Mesothelial cell of epicardium (in vitro differentiated cells): ENCODE measurements around the gene NEUROG1. TPM values are rescaled to one million over a fixed set of nuclear protein-coding genes. Genes with fewer than 3 reads are reported as not detected.
A peak's percentile ranks its signal among the peaks of the same experiment; 100 is the strongest.

Source experiments
- DNase-seq, 2 experiments: peaks; one replicate each; pipeline ENCODE4 v3.0.0; 2021; ENCODE audit warnings: low spot score in 2 of 2; ENCODE audit not compliant: unreplicated experiment in 2 of 2
- H3K27ac Mint-ChIP-seq: 2 replicates; pipeline ENCODE4 v1.8.0; 2021; ENCODE audit warnings: mixed read lengths
- H3K27me3 Mint-ChIP-seq: 2 replicates; pipeline ENCODE4 v1.8.0; 2021; ENCODE audit warnings: low read depth, mixed read lengths
- H3K36me3 Mint-ChIP-seq: 2 replicates; pipeline ENCODE4 v1.8.0; 2021; ENCODE audit warnings: mixed read lengths
- H3K4me1 Mint-ChIP-seq: 2 replicates; pipeline ENCODE4 v1.8.0; 2021; ENCODE audit warnings: mixed read lengths
- H3K4me3 Mint-ChIP-seq: 2 replicates; pipeline ENCODE4 v1.8.0; 2021; ENCODE audit warnings: mild to moderate bottlenecking, moderate library complexity, mixed read lengths
- H3K9me3 Mint-ChIP-seq: 2 replicates; pipeline ENCODE4 v1.8.0; 2021; ENCODE audit warnings: mixed read lengths
- CTCF ChIP-seq: fragments of 200-600 bp; sonication (generic); IDR thresholded peaks from one replicate; pipeline ENCODE4 v1.5.0; 2021; ENCODE audit warnings: antibody characterized with exemption; ENCODE audit not compliant: unreplicated experiment
- total RNA-seq: library from RNA; stranded (reverse); gene quantifications from 3 replicates; pipeline ENCODE4 v1.2.1, GENCODE V29; 2021

Gene NEUROG1
- total RNA-seq, 1 donor from 2014 or later, result not detected

GRCh38 chr5:135553688-135554462, 18.1 kb upstream of the NEUROG1 start:
- H3K9me3 Mint-ChIP-seq, result no peaks in the 10 kb centered on the region

GRCh38 chr5:135551593-135552447, 16.1 kb upstream of the NEUROG1 start:
- Mint-ChIP-seq H3K27me3 (peaks cover 66% of the 10 kb centered on the region), H3K4me1 (peaks cover 1% of the 10 kb centered on the region), H3K36me3 (no peaks in the 10 kb centered on the region), H3K27ac (no peak overlapping the region), H3K9me3 (no peaks in the 10 kb centered on the region), H3K4me3 (no peak overlapping the region)
- TF ChIP-seq CTCF, result peak; percentile 90
- DNase-seq, result peak; percentile 57 to 82

More at GRCh38 chr5:135553688-135554462, 18.1 kb upstream of the NEUROG1 start:
- Mint-ChIP-seq H3K4me3 (peak overlapping the region; percentile 24), H3K27me3 (peaks cover 50% of the 10 kb centered on the region), H3K4me1 (peaks cover 1% of the 10 kb centered on the region), H3K36me3 (no peaks in the 10 kb centered on the region), H3K27ac (no peak overlapping the region)
- DNase-seq, result no peak
- no peak for TF ChIP-seq CTCF

GRCh38 chr5:135549413-135549812, 13.6 kb upstream of the NEUROG1 start:
- Mint-ChIP-seq H3K9me3 (no peaks in the 10 kb centered on the region), H3K4me1 (peaks cover 9% of the 10 kb centered on the region), H3K27me3 (peaks cover 78% of the 10 kb centered on the region), H3K4me3 (no peak overlapping the region), H3K27ac (no peak overlapping the region), H3K36me3 (no peaks in the 10 kb centered on the region)
- DNase-seq, result no peak
- no peak for TF ChIP-seq CTCF

- Mint-ChIP-seq H3K9me3 (no peaks in the 10 kb centered on the region), H3K4me3 (no peak overlapping the region), H3K4me1 (peaks cover 18% of the 10 kb centered on the region), H3K27ac (no peak overlapping the region), H3K27me3 (peaks cover 89% of the 10 kb centered on the region), H3K36me3 (no peaks in the 10 kb centered on the region)
- TF ChIP-seq CTCF, result no peak
- no peak for DNase-seq
Observed at GRCh38 chr5:135547590-135548254, 12.0 kb upstream of the NEUROG1 start.

GRCh38 chr5:135546912-135547311, 11.1 kb upstream of the NEUROG1 start:
- H3K4me3 Mint-ChIP-seq, result no peak overlapping the region
- no peaks in the 10 kb centered on the region for H3K9me3 Mint-ChIP-seq
- H3K4me1 Mint-ChIP-seq, result peaks cover 18% of the 10 kb centered on the region
- H3K27ac Mint-ChIP-seq, result no peak overlapping the region
- H3K36me3 Mint-ChIP-seq, result no peaks in the 10 kb centered on the region
- peaks cover 95% of the 10 kb centered on the region for H3K27me3 Mint-ChIP-seq
- DNase-seq, result no peak
- no peak for TF ChIP-seq CTCF
